HK-2 (cell line): ENCODE data around the gene COL23A1.

Experiments used
- DNase-seq: peaks from one replicate; pipeline ENCODE4 v3.0.0-alpha.2; 2018; ENCODE audit not compliant: unreplicated experiment

COL23A1 gene

GRCh38 chr5:178532236-178532635, 58.0 kb downstream of the COL23A1 start:
- no peak for DNase-seq

GRCh38 chr5:178531786-178532185, 58.4 kb downstream of the COL23A1 start:
- DNase-seq = no peak

DNA sequence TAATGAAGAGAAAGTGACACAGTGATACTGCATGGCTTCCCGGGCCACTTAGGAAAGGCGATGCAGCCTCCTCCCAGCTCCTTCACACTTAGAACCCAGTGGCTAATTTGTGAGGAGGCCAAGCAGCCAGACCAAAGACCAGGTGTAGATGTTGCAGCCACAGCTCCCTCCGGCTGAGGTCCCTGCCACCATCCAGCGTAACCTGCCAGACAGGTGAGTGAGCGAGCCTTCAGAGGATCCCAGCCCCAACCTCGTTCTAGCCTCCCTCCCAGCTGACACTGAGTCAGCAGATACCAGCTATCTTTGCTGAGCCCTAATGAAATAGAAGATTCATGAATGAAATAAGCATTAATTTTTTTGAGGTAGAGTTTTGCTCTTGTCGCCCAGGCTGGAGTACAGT, 59.7 kb downstream of the COL23A1 start:
- DNase-seq = no peak

GRCh38 chr5:178529080-178529479, 61.1 kb downstream of the COL23A1 start:
- DNase-seq = no peak

DNA sequence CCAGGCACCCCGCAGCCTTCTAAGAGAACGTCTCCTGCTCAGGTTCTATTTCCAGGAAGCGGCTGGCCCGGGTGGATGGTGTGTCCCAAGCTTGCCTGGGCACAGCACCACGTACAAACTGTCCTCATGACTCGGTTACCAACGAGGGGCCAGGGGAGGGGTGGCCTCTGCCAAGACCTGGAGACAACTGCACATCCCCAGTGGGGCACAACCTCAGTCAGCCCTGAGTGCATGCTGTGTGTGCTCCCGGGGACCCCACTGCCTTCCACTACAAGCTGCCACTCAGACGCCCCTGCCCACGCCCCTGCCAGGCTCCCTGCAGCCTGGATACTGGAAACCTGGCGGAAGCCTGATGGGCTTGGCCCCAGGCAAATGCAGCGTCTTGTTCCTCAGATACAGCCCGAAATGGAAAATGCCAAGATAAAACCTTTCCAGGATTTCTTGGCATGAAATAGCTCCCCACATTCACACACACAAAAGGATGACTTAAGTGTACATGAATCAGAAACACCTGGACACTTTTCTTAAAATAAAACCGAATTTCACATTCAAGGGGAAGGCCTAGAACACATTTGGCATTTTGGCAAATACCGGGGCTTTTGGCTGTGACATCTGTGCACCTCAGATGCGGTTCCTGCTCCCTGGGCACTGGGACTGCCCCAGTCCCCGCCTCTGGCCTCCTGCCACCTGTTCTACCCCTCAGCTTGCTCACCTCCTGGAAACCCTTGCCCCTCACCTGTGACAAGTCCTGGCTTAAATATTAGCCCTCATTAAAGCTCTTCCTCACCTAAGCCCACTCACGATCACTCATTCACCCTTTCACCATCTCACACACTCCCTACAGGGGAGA, 62.5 kb downstream of the COL23A1 start:
- no peak for DNase-seq

GRCh38 chr5:178526773-178527457, 63.3 kb downstream of the COL23A1 start:
- DNase-seq = no peak

- DNase-seq = no peak
These were observed 64.1 kb downstream of the COL23A1 start for GRCh38 chr5:178525906-178526732.

GRCh38 chr5:178524093-178524882, 65.9 kb downstream of the COL23A1 start:
- no peak for DNase-seq

DNA sequence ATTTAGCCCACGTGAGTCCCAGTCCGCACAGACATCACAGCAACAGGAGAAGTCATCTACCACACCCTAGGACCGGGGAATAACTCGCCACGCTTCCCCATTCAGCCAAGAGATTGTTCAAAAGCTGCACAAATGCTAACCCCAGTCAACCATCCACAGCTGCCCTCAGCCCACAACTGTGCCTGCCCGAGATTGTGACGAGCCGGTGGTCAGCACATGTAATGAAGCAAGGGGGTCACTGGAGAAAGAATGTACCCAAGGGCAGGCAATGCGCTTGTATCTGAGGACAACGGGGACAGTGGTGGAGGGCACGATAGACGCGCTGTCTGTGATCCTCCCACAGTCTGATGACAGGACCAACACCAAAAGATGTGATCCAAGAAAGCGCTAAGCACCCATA, 67.8 kb downstream of the COL23A1 start:
- no peak for DNase-seq

DNA sequence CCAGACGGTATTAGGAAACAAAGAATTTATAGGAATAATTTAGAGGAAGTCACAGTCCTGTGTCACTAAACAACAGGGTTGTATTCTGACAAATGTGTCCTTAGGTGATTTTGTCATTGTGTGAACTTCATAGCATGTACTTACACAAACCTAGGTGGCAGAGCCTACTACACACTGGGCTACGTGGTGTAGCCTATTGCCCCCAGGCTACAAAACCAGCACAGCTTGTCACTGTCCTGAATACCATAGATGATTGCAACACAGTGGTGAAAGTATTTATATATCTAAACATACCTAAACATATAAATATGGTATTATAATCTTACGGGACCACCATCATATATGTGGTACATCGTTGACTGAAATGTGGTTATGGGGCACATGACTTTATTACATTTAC, 69.3 kb downstream of the COL23A1 start:
- no peak for DNase-seq

- no peak for DNase-seq
These were observed 70.4 kb downstream of the COL23A1 start for GRCh38 chr5:178519804-178520203.

GRCh38 chr5:178519155-178519554, 71.0 kb downstream of the COL23A1 start:
- no peak for DNase-seq

DNA sequence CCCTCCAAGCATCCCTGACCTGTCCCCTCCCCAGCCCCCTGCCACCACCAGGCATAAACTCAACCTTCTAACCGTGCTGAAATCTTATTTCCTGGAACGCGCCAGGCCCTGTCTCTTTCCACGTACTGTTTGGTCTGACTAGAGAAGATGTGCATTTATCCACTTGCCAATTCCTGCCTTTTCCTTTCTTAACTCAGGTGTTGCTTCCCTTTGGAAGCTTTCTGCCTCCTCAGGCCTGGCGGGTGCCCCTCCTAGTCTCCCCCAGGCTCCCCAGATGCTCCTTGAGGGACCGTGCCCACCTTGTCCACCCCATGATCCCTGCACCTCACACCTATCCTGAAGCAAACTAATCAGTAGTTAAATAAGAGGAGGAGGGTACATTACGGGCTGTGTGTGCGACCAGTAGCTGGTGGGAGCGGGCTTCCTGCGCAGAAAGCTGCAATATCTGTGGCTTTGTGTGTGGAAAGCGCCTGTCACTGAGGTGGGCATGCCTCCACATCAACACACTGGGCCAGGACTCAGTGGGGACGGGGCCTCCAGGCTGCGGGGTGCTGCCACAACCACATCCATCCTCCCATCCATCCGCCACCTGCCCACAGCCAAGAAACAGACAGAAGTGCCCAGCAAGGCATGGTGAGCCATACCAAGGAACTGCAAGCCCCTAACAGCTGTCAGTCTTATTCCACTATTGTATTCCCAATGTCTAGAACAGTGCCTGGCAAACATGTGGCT, 73.5 kb downstream of the COL23A1 start:
- no peak for DNase-seq

DNA sequence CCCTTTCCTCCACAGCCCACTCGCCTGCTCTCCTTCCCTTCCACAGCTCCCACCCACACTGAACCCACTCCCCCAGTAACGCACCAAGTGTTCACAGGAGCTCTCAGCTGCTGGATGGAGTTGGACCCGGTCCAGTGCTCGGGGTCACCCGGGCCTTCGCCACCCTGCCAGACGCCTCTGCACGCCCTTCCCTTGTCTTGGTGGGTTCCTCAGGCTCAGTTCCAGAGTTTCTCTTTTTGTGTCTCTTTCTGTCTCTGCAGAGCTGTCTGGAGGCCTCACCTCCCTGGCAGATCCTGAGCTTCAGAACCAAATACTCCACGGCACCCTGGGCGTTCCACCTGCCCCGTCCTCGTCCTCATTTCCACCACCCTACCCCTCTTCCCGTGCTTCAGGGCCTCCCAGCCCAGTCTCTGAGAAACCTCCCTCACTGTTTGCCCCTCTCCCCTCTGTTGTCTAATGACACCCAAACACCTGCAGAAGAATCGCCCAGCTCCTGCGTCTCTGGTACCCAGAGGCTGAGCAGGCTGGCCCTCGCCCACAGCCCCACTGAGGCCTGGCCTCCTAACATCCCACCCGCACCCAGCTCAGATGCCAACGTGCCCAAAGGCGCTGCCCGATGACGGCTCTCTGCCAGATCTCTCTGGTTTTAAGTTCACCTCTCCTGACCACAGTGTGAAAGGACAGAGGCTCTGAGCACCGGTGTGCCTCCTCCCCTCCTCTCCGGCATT, 74.3 kb downstream of the COL23A1 start:
- DNase-seq = no peak

GRCh38 chr5:178514851-178515418, 75.3 kb downstream of the COL23A1 start:
- no peak for DNase-seq

- DNase-seq = no peak
These were observed 79.0 kb downstream of the COL23A1 start for GRCh38 chr5:178511172-178511571.

DNA sequence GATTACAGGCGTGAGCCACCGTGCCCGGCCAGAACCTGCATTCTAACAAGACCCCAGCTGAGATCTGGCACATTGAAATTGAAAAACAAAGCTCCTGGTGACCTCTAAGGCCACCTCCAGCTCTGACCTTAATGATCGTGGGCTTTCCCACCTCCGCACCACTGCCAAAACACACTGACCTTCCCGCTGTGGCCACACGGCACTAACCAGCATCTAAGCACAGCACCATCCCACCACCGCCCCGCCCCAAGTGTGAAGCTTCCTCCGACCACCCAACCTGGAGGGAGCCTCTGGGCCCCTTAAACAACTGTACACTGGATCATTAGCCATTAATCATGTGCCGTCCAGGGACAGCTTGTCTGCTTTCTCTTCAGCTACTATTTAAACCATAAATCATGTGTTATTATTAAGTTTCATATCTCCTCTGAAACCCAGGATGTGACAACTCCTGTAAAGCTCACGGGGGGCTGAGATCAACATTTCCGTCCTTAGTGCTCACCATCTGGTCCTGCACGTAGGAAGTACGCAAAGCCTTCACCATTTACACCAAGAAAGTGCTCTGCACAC, 80.6 kb downstream of the COL23A1 start:
- DNase-seq = no peak

DNA sequence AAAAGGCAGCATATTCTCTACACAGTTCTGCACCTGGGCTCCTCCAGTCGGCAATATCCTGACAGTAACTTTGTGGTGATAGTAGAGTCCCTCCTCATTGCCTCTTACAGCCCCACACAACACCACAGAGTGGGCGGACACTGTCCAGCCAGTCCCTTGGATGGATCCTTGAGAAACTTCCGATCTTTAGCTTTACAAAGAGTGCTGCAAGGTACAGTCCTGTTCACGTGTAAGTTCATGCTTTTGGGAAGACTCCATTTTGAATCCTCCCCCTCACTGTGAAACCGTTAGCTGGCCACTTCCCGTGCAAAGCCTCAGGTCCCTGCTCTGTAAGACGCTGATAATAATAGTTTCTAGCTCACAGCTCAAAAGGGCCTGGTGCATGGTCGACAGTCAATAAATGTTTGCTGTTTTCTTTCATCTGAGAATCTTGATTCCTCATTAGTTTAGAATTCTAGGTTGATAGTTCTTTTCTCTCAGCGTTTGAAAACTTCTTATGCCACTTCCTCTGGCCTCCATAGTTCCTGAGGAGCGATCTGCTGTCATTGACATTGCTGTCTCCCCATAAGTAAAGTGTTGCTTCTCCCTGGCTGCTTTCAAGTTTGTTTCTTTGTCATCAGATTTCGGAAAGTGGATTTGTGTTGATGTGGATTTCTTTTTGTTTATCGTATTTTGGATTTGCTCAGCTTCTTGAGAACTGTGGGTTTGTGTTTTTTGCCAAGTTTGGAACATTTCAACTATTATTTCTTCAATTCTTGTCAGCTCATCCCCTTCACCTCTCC, 82.9 kb downstream of the COL23A1 start:
- DNase-seq = no peak
